Activated T-helper 1 cell treated with anti-CD3 and anti-CD28 coated beads, Interleukin-2, amount 50 U/mL, for 16 hours (primary cell): ENCODE data around the gene CABLES1.
"Not testable (repeated sequence)": the region's sequence is repeated elsewhere in the genome, so short reads cannot be mapped to it uniquely, and the experiment has no call there.

Experiments
- DNase-seq, 2 donors: peaks; one replicate each; pipeline ENCODE4 v3.0.0-alpha.2; 2020; ENCODE audit warnings: low read depth in 1 of 2, low spot score in 1 of 2

CABLES1 gene

GRCh38 chr18:23134780-23135549 is at the start of gene CABLES1:
TSS of gene CABLES1 (plus strand) at chr18:23135485. CDS start at chr18:23135763, 278 bp downstream.
- DNase-seq = no peak

- no peak for DNase-seq
Observed at GRCh38 chr18:23087352-23087751, 47.9 kb upstream of the CABLES1 start.

- DNase-seq = no peak
Observed at GRCh38 chr18:23088310-23088709, 47.0 kb upstream of the CABLES1 start.

GRCh38 chr18:23091017-23091993 is 44.0 kb upstream of the CABLES1 start:
- not testable (repeated sequence) for DNase-seq

GRCh38 chr18:23092121-23092520 is 43.2 kb upstream of the CABLES1 start:
- no peak for DNase-seq

GRCh38 chr18:23093130-23093529 is 42.2 kb upstream of the CABLES1 start:
- not testable (repeated sequence) for DNase-seq

GRCh38 chr18:23093772-23094171 is 41.5 kb upstream of the CABLES1 start:
- no peak for DNase-seq

GRCh38 chr18:23094411-23095190 is 40.7 kb upstream of the CABLES1 start:
- DNase-seq = no peak

- no peak for DNase-seq
Observed at GRCh38 chr18:23095463-23095862, 39.8 kb upstream of the CABLES1 start.

GRCh38 chr18:23097016-23097415 is 38.3 kb upstream of the CABLES1 start:
- not testable (repeated sequence) for DNase-seq

- no peak for DNase-seq
Observed at GRCh38 chr18:23099621-23100020, 35.7 kb upstream of the CABLES1 start.

GRCh38 chr18:23101861-23102432 is 33.3 kb upstream of the CABLES1 start:
- DNase-seq = no peak

- no peak for DNase-seq
Observed at GRCh38 chr18:23102493-23103261, 32.6 kb upstream of the CABLES1 start.

- no peak for DNase-seq
Observed at GRCh38 chr18:23103449-23103848, 31.8 kb upstream of the CABLES1 start.

GRCh38 chr18:23105030-23105429 is 30.3 kb upstream of the CABLES1 start:
- no peak for DNase-seq

- DNase-seq = no peak
Observed at GRCh38 chr18:23105581-23106219, 29.6 kb upstream of the CABLES1 start.

GRCh38 chr18:23106575-23106974 is 28.7 kb upstream of the CABLES1 start:
- DNase-seq = no peak

GRCh38 chr18:23107718-23108117 is 27.6 kb upstream of the CABLES1 start:
- DNase-seq = no peak

GRCh38 chr18:23108496-23108895 is 26.8 kb upstream of the CABLES1 start:
- DNase-seq = no peak

- not testable (repeated sequence) for DNase-seq
Observed at GRCh38 chr18:23109163-23109562, 26.1 kb upstream of the CABLES1 start.
